ENCODE results near the gene GPHA2. TPM values are rescaled to one million over a fixed set of nuclear protein-coding genes. Genes with fewer than 3 reads are reported as not detected.

GPHA2 gene
- total RNA-seq, 1 donor, result not detected

GRCh38 chr11:64918017-64918416 lies 17.7 kb downstream of the GPHA2 start:
- peak; percentile 85 for DNase-seq (ENCODE audit: insufficient read length, low spot score, missing footprints)
- peaks cover 22% of the 10 kb centered on the region for H3K79me2 ChIP-seq (ENCODE audit: insufficient read depth, low read length)
- H4K20me1 ChIP-seq (ENCODE audit: insufficient read depth, low read length), result no peaks in the 10 kb centered on the region
- H3K4me1 ChIP-seq (ENCODE audit: insufficient read depth, low read length), result peaks cover 21% of the 10 kb centered on the region
- H3K27ac ChIP-seq (ENCODE audit: low read depth, low read length), result peak overlapping the region; percentile 70
- peak overlapping the region; percentile 81 for H2AFZ ChIP-seq (ENCODE audit: low read length)
- peak overlapping the region; percentile 75 for H3K4me3 ChIP-seq (ENCODE audit: insufficient read depth, low read length)
- TF ChIP-seq, protein P1, sequence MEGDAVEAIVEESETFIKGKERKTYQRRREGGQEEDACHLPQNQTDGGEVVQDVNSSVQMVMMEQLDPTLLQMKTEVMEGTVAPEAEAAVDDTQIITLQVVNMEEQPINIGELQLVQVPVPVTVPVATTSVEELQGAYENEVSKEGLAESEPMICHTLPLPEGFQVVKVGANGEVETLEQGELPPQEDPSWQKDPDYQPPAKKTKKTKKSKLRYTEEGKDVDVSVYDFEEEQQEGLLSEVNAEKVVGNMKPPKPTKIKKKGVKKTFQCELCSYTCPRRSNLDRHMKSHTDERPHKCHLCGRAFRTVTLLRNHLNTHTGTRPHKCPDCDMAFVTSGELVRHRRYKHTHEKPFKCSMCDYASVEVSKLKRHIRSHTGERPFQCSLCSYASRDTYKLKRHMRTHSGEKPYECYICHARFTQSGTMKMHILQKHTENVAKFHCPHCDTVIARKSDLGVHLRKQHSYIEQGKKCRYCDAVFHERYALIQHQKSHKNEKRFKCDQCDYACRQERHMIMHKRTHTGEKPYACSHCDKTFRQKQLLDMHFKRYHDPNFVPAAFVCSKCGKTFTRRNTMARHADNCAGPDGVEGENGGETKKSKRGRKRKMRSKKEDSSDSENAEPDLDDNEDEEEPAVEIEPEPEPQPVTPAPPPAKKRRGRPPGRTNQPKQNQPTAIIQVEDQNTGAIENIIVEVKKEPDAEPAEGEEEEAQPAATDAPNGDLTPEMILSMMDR (IDR thresholded peaks at IDR 0.05; ENCODE audit: extremely low read depth, low read depth, low read length), result peak; percentile 30
- H3K27me3 ChIP-seq (ENCODE audit: insufficient read depth, low read length), result no peaks in the 10 kb centered on the region
- H3K4me2 ChIP-seq (ENCODE audit: insufficient read depth, low read length), result peak overlapping the region; percentile 94
- no peaks in the 10 kb centered on the region for H3K36me3 ChIP-seq (ENCODE audit: insufficient read depth, low read length)
- H3K9me3 ChIP-seq (ENCODE audit: low read depth, low read length), result no peaks in the 10 kb centered on the region

GRCh38 chr11:64917663-64917995 lies 18.1 kb downstream of the GPHA2 start:
- H3K4me2 ChIP-seq (ENCODE audit: insufficient read depth, low read length), result peak overlapping the region; percentile 94
- peak overlapping the region; percentile 75 for H3K4me3 ChIP-seq (ENCODE audit: insufficient read depth, low read length)
- peak overlapping the region; percentile 81 for H2AFZ ChIP-seq (ENCODE audit: low read length)
- H3K36me3 ChIP-seq (ENCODE audit: insufficient read depth, low read length), result no peaks in the 10 kb centered on the region
- H4K20me1 ChIP-seq (ENCODE audit: insufficient read depth, low read length), result no peaks in the 10 kb centered on the region
- peak overlapping the region; percentile 70 for H3K27ac ChIP-seq (ENCODE audit: low read depth, low read length)
- peaks cover 21% of the 10 kb centered on the region for H3K4me1 ChIP-seq (ENCODE audit: insufficient read depth, low read length)
- H3K9me3 ChIP-seq (ENCODE audit: low read depth, low read length), result no peaks in the 10 kb centered on the region
- H3K27me3 ChIP-seq (ENCODE audit: insufficient read depth, low read length), result no peaks in the 10 kb centered on the region
- DNase-seq (ENCODE audit: insufficient read length, low spot score, missing footprints), result peak; percentile 77
- TF ChIP-seq, protein P1 (IDR thresholded peaks at IDR 0.05; ENCODE audit: extremely low read depth, low read depth, low read length), result no peak
- peaks cover 22% of the 10 kb centered on the region for H3K79me2 ChIP-seq (ENCODE audit: insufficient read depth, low read length)

DNA sequence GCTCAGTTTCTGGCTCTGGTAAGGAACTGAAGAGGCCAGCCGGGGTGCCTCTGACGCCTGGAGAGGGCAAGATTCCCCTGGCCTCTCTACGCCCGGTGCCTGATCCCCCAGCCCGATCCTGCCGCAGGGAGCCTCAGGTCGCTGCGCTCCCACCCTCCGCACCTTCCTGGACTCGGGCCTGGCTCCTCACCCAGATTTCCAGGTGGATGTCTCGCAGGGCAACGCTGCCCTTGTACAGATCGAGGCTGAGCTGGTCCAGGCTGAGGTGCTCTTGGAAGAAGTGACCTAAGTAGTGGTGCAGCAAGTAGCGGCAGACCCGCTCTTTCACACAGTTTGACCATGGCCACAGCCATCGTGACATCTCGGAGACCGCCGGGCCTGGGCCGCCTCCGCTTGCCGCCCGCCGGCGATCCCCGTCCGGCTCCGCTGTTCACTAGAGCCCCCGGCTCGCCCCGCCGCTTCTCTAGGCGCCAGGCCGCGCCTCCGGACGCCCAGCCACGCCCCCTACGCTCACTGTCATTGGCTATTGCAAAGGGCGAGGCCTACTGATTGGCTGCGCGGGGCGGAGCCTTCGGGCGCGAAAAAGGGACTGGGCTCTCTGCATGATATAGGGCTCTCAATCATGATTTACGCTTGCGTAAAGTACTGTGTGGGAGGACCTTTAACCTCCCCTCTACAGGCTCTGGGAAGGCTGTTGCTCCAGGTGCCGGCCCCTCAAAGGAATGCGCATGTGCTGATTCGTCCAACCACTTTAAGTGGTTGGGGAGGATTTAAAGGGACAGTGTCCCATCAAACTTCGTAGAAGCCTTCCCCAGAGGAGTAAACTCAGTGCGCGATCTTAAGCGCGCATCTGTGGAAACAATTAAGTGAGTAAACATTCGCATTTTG lies 18.7 kb downstream of the GPHA2 start, which contains the start of gene ATG2A:
TSS of gene ATG2A (minus strand) at position 435 of the 888 bp plus-strand sequence. CDS start at position 361, 74 bp downstream.
- peaks cover 4% of the 10 kb centered on the region for H3K36me3 ChIP-seq (ENCODE audit: insufficient read depth, low read length)
- H4K20me1 ChIP-seq (ENCODE audit: insufficient read depth, low read length), result no peaks in the 10 kb centered on the region
- H3K79me2 ChIP-seq (ENCODE audit: insufficient read depth, low read length), result peaks cover 22% of the 10 kb centered on the region
- H3K4me1 ChIP-seq (ENCODE audit: insufficient read depth, low read length), result peaks cover 21% of the 10 kb centered on the region
- peak within 1 kb of the TSS; percentile 81 for H2AFZ ChIP-seq (ENCODE audit: low read length)
- H3K4me3 ChIP-seq (ENCODE audit: insufficient read depth, low read length), result peak within 1 kb of the TSS; percentile 75
- no peaks in the 10 kb centered on the region for H3K27me3 ChIP-seq (ENCODE audit: insufficient read depth, low read length)
- peak; percentile 100 for DNase-seq (ENCODE audit: insufficient read length, low spot score, missing footprints)
- TF ChIP-seq, protein P1 (IDR thresholded peaks at IDR 0.05; ENCODE audit: extremely low read depth, low read depth, low read length), result no peak
- H3K9me3 ChIP-seq (ENCODE audit: low read depth, low read length), result no peaks in the 10 kb centered on the region
- H3K4me2 ChIP-seq (ENCODE audit: insufficient read depth, low read length), result peak within 1 kb of the TSS; percentile 99
- H3K27ac ChIP-seq (ENCODE audit: low read depth, low read length), result peak within 1 kb of the TSS; percentile 70

Data from osteoblast (primary cell).